ENCODE data around the gene MAP3K8. TPM values are rescaled to one million over a fixed set of nuclear protein-coding genes. Genes with fewer than 3 reads are reported as not detected.

MAP3K8 gene
- total and polyA plus RNA-seq, 7 experiments from 2014 or later: 0.28 to 102 (median 16.4) TPM; not detected in 1

DNA sequence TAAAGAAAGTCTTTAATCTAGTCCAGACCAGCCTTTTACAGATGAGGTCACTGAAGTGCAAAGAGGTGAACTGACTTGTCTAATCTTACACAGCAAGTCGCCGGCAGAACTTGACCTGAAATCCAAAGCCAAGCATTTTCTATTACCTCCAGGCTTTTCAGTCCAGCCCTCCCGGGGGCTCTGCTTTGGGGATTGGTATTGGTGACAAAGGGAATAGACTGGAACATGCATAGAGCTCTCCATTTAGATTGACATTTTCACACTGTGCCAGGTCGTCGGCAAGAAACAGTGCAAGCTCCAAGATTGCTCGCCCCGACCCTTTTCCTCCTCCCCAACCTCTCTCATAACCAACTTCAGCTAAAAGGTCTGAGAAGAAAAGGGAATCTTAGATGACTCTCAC, 42.7 kb upstream of the MAP3K8 start:
- Mint-ChIP-seq H3K9me3 (no peaks in the 10 kb centered on the region), H3K4me3 (no peak overlapping the region), H3K36me3 (no peaks in the 10 kb centered on the region), H3K27me3 (peaks cover 0 to 46% (median 11%) of the 10 kb centered on the region in 5 donors), H3K27ac (no peak overlapping the region), H3K4me1 (peaks cover 0 to 4% (median 3%) of the 10 kb centered on the region in 7 donors)
- Histone ChIP-seq H3K27ac (ENCODE audit: low read depth, low read length) (no peak overlapping the region), H3K4me3 (ENCODE audit: low read length) (no peak overlapping the region), H3K27me3 (ENCODE audit: control insufficient read depth in 2 of 2, insufficient read depth in 2 of 2, low read length in 2 of 2) (no peaks in the 10 kb centered on the region), H3K36me3 (ENCODE audit: control insufficient read depth in 2 of 3, insufficient read depth in 3 of 3, low read length in 3 of 3) (no peaks in the 10 kb centered on the region), H3K9me3 (ENCODE audit: control insufficient read depth in 2 of 3, low read length in 3 of 3) (no peaks in the 10 kb centered on the region), H3K4me1 (ENCODE audit: control insufficient read depth in 2 of 2, insufficient read depth in 2 of 2, low read length in 2 of 2) (peaks cover 0 to 5% of the 10 kb centered on the region in 2 donors)
- ChIA-PET CTCF (interaction anchor here (1.1 to 8.1 kb wide), 5 partner anchors 140 to 393 kb away, joined by 3 to 83 read pairs (median 9); no protein-coding TSS in a partner anchor), POLR2A (no interaction called here)
- intact Hi-C loops (cut with micrococcal nuclease): loop anchor here in 1 of 2 donors (5.0 kb wide), 1 partner anchor 394 kb away; no protein-coding TSS in a partner anchor
- ATAC-seq (no peak), DNase-seq (no peak)

DNA sequence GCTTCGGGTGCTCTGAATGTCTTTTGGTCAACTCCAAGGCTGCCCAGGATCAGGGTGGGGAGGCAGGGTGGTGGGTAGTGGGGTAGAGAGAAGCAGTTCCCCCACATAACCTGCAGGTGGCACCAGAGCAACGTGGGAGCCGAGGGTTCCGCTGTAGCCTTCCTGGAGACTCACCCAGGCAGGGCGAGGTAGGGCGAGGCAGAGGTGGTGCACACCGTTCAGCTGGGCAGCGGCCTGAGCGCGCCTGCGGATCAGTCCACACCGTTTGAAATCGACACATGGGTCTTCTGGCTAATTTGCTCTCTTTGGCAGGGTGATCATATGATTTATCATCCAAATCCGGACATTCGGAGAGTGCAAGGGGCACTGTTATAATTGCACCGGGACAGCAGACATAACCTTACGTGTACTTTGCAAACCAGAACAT, 41.4 kb upstream of the MAP3K8 start:
- no peaks in the 10 kb centered on the region for H3K9me3 ChIP-seq (ENCODE audit: control insufficient read depth in 2 of 3, low read length in 3 of 3)
- H3K4me3 Mint-ChIP-seq: peak overlapping the region in 2 of 10 donors; percentile 18 to 57
- ChIA-PET CTCF (interaction anchor here (1.0 to 8.1 kb wide), 10 partner anchors 17 to 394 kb away, joined by 3 to 83 read pairs (median 6); no protein-coding TSS in a partner anchor), POLR2A (interaction anchor here (0.8 kb wide), 1 partner anchor 148 kb away, joined by 3 read pairs; no protein-coding TSS in a partner anchor)
- H3K27ac Mint-ChIP-seq: peak overlapping the region in 1 of 9 donors; percentile 47
- H3K4me1 ChIP-seq (ENCODE audit: control insufficient read depth in 2 of 2, insufficient read depth in 2 of 2, low read length in 2 of 2): peaks cover 0 to 5% of the 10 kb centered on the region in 2 donors
- no peaks in the 10 kb centered on the region for H3K36me3 ChIP-seq (ENCODE audit: control insufficient read depth in 2 of 3, insufficient read depth in 3 of 3, low read length in 3 of 3)
- no peak overlapping the region for H3K4me3 ChIP-seq (ENCODE audit: low read length)
- no peaks in the 10 kb centered on the region for H3K9me3 Mint-ChIP-seq
- no peaks in the 10 kb centered on the region for H3K36me3 Mint-ChIP-seq
- peak; percentile 99 for ATAC-seq
- peaks cover 0 to 42% (median 6%) of the 10 kb centered on the region in 5 donors for H3K27me3 Mint-ChIP-seq
- no peak overlapping the region for H3K27ac ChIP-seq (ENCODE audit: low read depth, low read length)
- peaks cover 0 to 4% (median 3%) of the 10 kb centered on the region in 7 donors for H3K4me1 Mint-ChIP-seq
- H3K27me3 ChIP-seq (ENCODE audit: control insufficient read depth in 2 of 2, insufficient read depth in 2 of 2, low read length in 2 of 2): no peaks in the 10 kb centered on the region
- peak; percentile 45 to 80 (median 66) for DNase-seq
- intact Hi-C loops (cut with micrococcal nuclease): loop anchor here (1.0 to 5.0 kb wide), 5 partner anchors 22 to 395 kb away; no protein-coding TSS in a partner anchor

DNA sequence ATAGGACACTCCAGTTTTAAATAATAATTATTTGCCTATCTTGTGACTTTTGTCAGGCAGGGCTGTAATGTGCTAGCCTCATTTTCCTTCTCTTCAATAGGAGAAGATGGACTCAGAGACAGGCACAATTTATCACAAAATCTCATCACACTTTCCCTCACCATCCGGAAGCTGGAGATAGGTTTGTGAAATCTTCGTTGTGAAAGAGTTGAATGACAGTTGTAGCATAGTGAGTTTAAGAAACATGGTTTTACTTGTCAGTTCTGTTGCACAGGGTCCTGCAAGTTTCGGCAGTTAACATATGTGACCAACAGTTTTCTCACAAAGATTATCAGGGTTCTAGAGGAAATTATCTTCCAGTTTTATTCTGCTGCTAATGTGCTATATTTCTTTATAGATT, 37.7 kb upstream of the MAP3K8 start:
- ATAC-seq (no peak), DNase-seq (no peak)
- H3K27ac ChIP-seq (ENCODE audit: low read depth, low read length): no peak overlapping the region
- peaks cover 0 to 27% (median 5%) of the 10 kb centered on the region in 5 donors for H3K27me3 Mint-ChIP-seq
- H3K4me3 ChIP-seq (ENCODE audit: low read length): no peak overlapping the region
- H3K36me3 ChIP-seq (ENCODE audit: control insufficient read depth in 2 of 3, insufficient read depth in 3 of 3, low read length in 3 of 3): no peaks in the 10 kb centered on the region
- peaks cover 10 to 23% of the 10 kb centered on the region in 2 donors for H3K4me1 ChIP-seq (ENCODE audit: control insufficient read depth in 2 of 2, insufficient read depth in 2 of 2, low read length in 2 of 2)
- ChIA-PET POLR2A (interaction anchor here (1.3 kb wide), 1 partner anchor 134 kb away, joined by 4 read pairs; no protein-coding TSS in a partner anchor), CTCF (interaction anchor here (1.1 to 8.1 kb wide), 2 partner anchors 194 to 398 kb away, joined by 6 to 83 read pairs; no protein-coding TSS in a partner anchor)
- H3K27ac Mint-ChIP-seq: no peak overlapping the region
- H3K36me3 Mint-ChIP-seq: no peaks in the 10 kb centered on the region
- H3K4me3 Mint-ChIP-seq: no peak overlapping the region
- peaks cover 11 to 32% (median 18%) of the 10 kb centered on the region in 7 donors for H3K4me1 Mint-ChIP-seq
- intact Hi-C loops (cut with micrococcal nuclease): no loop called here
- no peaks in the 10 kb centered on the region for H3K9me3 ChIP-seq (ENCODE audit: control insufficient read depth in 2 of 3, low read length in 3 of 3)
- H3K27me3 ChIP-seq (ENCODE audit: control insufficient read depth in 2 of 2, insufficient read depth in 2 of 2, low read length in 2 of 2): no peaks in the 10 kb centered on the region
- H3K9me3 Mint-ChIP-seq: no peaks in the 10 kb centered on the region

DNA sequence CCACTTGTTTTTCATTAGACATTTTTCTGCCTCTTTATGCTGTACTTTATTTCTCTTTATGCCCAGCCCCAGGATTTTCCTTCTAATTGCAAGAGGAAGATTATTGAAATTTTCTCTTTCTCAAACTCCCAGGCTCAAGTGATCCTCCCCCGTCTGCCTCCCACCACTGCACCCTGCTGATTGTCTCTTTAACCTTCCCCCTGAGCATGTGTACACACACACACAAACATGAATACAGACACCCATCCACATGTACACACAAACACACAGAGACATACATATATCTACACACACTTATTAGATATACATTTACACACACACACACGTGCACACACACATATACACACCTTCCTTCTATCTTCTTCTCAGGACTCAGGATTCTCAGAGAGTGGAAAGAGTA, 37.3 kb upstream of the MAP3K8 start:
- Histone ChIP-seq H3K36me3 (ENCODE audit: control insufficient read depth in 2 of 3, insufficient read depth in 3 of 3, low read length in 3 of 3) (no peaks in the 10 kb centered on the region), H3K9me3 (ENCODE audit: control insufficient read depth in 2 of 3, low read length in 3 of 3) (no peaks in the 10 kb centered on the region), H3K4me3 (ENCODE audit: low read length) (no peak overlapping the region), H3K27ac (ENCODE audit: low read depth, low read length) (no peak overlapping the region), H3K4me1 (ENCODE audit: control insufficient read depth in 2 of 2, insufficient read depth in 2 of 2, low read length in 2 of 2) (peaks cover 10 to 23% of the 10 kb centered on the region in 2 donors), H3K27me3 (ENCODE audit: control insufficient read depth in 2 of 2, insufficient read depth in 2 of 2, low read length in 2 of 2) (no peaks in the 10 kb centered on the region)
- no peak for ATAC-seq
- intact Hi-C loops (cut with micrococcal nuclease): no loop called here
- Mint-ChIP-seq H3K36me3 (no peaks in the 10 kb centered on the region), H3K4me1 (peaks cover 11 to 32% (median 18%) of the 10 kb centered on the region in 7 donors), H3K9me3 (no peaks in the 10 kb centered on the region), H3K27ac (no peak overlapping the region), H3K27me3 (peaks cover 0 to 25% (median 5%) of the 10 kb centered on the region in 5 donors), H3K4me3 (no peak overlapping the region)
- ChIA-PET CTCF (interaction anchor here (8.1 kb wide), 1 partner anchor 194 kb away, joined by 83 read pairs; no protein-coding TSS in a partner anchor), POLR2A (no interaction called here)
- DNase-seq: no peak

DNA sequence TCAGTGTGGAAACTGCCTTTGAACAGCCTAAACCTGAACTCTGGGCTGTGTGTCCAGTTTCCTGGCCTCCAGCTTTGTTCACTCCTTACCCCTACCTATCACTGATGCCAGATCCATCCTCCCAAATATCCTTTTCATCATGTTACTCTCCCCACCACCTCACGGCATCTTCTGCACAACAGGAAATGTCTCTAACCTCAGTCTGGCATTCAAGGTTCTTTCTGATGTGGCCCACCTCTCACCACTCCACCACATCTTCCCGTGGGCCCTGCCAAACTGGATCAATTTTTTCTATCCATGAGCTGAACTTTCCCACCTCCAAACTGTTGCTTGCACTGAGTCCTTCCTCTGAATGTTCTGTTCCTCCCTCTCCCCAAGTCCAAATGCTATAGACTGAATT, 35.8 kb upstream of the MAP3K8 start:
- H3K4me3 Mint-ChIP-seq: peak overlapping the region in 9 of 10 donors; percentile 24 to 66 (median 27)

DNA sequence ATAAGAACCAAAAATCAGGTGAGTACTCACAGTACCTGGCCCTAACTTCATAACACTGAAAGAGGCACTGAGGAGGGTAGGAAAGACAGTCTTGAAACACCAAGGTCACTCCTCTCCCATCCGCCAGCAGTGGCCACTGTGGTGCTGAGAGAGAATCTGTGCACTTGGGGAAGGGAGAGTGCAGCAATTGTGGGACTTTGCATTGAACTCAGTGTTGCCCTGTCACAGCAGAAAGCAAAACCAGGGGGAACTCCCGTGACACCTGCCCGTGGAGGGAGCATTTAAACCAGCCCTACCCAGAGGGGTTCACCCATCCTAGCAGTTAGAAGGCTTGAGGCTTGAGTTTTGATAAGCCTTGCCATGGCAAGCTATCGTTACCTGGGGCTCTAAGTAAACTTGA, 35.2 kb upstream of the MAP3K8 start:
- Histone ChIP-seq H3K4me1 (ENCODE audit: control insufficient read depth in 2 of 2, insufficient read depth in 2 of 2, low read length in 2 of 2) (peaks cover 10 to 18% of the 10 kb centered on the region in 2 donors), H3K27me3 (ENCODE audit: control insufficient read depth in 2 of 2, insufficient read depth in 2 of 2, low read length in 2 of 2) (no peaks in the 10 kb centered on the region), H3K36me3 (ENCODE audit: control insufficient read depth in 2 of 3, insufficient read depth in 3 of 3, low read length in 3 of 3) (no peaks in the 10 kb centered on the region), H3K9me3 (ENCODE audit: control insufficient read depth in 2 of 3, low read length in 3 of 3) (no peaks in the 10 kb centered on the region), H3K4me3 (ENCODE audit: low read length) (no peak overlapping the region), H3K27ac (ENCODE audit: low read depth, low read length) (no peak overlapping the region)
- DNase-seq (no peak), ATAC-seq (peak; percentile 48)
- no peaks in the 10 kb centered on the region for H3K36me3 Mint-ChIP-seq
- no peaks in the 10 kb centered on the region for H3K9me3 Mint-ChIP-seq
- H3K4me1 Mint-ChIP-seq: peaks cover 11 to 28% (median 15%) of the 10 kb centered on the region in 7 donors
- ChIA-PET POLR2A (interaction anchor here (0.6 kb wide), 1 partner anchor 474 kb away, joined by 3 read pairs; no protein-coding TSS in a partner anchor), CTCF (interaction anchor here (0.9 to 1.4 kb wide), 2 partner anchors 192 kb away, joined by 3 to 7 read pairs; no protein-coding TSS in a partner anchor)
- H3K4me3 Mint-ChIP-seq: peak overlapping the region in 4 of 10 donors; percentile 25 to 66 (median 47)
- H3K27ac Mint-ChIP-seq: no peak overlapping the region
- intact Hi-C loops (cut with micrococcal nuclease): no loop called here
- H3K27me3 Mint-ChIP-seq: peaks cover 0 to 19% (median 5%) of the 10 kb centered on the region in 5 donors

More for the DNA sequence above, 35.8 kb upstream of the MAP3K8 start:
- H3K27me3 ChIP-seq (ENCODE audit: control insufficient read depth in 2 of 2, insufficient read depth in 2 of 2, low read length in 2 of 2): no peaks in the 10 kb centered on the region
- ChIA-PET CTCF (interaction anchor here (1.0 to 1.5 kb wide), 4 partner anchors 135 to 193 kb away, joined by 3 to 7 read pairs (median 4); no protein-coding TSS in a partner anchor), POLR2A (interaction anchor here (0.9 kb wide), 1 partner anchor 132 kb away, joined by 3 read pairs; no protein-coding TSS in a partner anchor)
- H3K4me3 ChIP-seq (ENCODE audit: low read length): no peak overlapping the region
- H3K4me1 ChIP-seq (ENCODE audit: control insufficient read depth in 2 of 2, insufficient read depth in 2 of 2, low read length in 2 of 2): peaks cover 10 to 18% of the 10 kb centered on the region in 2 donors
- Mint-ChIP-seq H3K36me3 (no peaks in the 10 kb centered on the region), H3K9me3 (no peaks in the 10 kb centered on the region), H3K27ac (peak overlapping the region in 4 of 9 donors; percentile 0 to 3 (median 1)), H3K4me1 (peaks cover 11 to 28% (median 15%) of the 10 kb centered on the region in 7 donors), H3K27me3 (peaks cover 0 to 22% (median 5%) of the 10 kb centered on the region in 5 donors)
- H3K27ac ChIP-seq (ENCODE audit: low read depth, low read length): no peak overlapping the region
- intact Hi-C loops (cut with micrococcal nuclease): no loop called here
- H3K9me3 ChIP-seq (ENCODE audit: control insufficient read depth in 2 of 3, low read length in 3 of 3): no peaks in the 10 kb centered on the region
- H3K36me3 ChIP-seq (ENCODE audit: control insufficient read depth in 2 of 3, insufficient read depth in 3 of 3, low read length in 3 of 3): no peaks in the 10 kb centered on the region
- DNase-seq (peak in 6 of 9 donors; percentile 22 to 43 (median 36)), ATAC-seq (peak; percentile 71)
